GM21619 (cell line): ENCODE measurements around the gene RCAN2.

Experiments used
- ATAC-seq: cut with Tn5 transposase; IDR thresholded peaks from one replicate; pipeline ENCODE4 v1.9.1; 2021; ENCODE audit not compliant: unreplicated experiment

Gene RCAN2

DNA sequence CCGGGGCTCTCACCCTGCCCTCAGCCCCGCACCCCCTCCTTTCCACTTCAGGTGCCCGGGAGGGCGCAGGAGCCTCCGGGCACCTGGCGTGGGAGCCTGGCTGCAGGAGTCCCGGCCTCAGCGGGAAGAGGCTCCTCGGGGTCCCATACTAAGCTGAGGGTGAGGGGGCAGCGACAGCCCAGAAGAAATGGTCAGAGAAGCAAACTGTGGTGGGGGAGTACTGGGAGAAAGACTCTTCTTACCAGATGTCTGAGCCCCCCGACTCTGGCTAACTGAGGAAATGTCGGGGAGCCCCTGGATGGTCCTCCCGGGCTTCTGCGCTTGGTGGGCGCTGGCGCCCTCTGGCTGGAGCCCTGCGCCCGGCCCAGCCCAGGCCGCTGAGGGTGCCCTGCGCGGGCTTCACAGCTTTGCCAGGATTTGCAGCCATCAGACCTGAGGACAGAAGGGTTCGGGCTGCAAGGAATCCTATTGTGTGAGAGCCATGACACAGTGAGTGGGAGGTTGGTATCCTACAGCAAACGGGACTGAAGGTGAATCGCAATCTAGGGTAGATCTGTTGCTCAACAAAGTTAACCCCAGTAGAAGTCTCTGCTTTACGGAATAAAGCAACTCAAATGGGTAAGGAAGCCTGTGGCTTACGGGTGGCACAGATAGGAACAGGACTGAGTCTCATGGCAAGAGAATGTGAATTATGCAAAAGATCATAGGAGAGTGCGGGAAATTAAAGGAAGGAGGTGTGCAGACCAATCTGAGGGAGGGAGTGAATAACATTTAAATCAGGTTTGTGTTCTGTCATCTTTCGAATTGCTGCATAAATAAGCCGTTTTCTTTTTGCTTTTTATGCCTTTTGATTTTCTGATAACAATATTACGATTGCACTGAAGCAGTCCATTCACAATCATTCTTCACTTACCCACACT lies 639 bp upstream of the RCAN2 start:
- ATAC-seq: peak; percentile 58

GRCh38 chr6:46490425-46491200 lies 636 bp downstream of the RCAN2 start:
- no peak for ATAC-seq

GRCh38 chr6:46486181-46486580 lies 5.1 kb downstream of the RCAN2 start:
- ATAC-seq: no peak

- ATAC-seq: no peak
Measured at GRCh38 chr6:46484081-46484820, 7.0 kb downstream of the RCAN2 start.

DNA sequence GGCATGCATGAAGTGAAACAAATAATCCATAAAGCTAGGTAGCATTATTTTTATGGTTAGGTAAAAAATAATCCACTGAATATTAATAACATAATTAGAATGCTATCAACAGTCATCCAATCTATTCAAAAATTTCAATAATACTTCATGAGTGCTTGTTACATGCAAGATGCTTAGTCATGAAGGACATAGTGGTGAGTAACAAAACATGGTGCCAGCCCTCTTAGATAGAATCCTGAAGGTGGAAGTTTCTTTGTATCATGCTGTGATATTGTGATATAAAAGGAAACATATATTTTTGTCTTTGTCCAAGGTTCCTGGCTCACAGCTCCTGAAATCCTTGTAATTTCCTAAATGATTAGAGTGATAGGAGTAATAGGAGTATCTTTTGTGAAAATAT lies 14.9 kb downstream of the RCAN2 start:
- ATAC-seq: no peak

- ATAC-seq: no peak
Measured at GRCh38 chr6:46473881-46474280, 17.4 kb downstream of the RCAN2 start.

GRCh38 chr6:46472243-46472642 lies 19.0 kb downstream of the RCAN2 start:
- ATAC-seq: no peak

DNA sequence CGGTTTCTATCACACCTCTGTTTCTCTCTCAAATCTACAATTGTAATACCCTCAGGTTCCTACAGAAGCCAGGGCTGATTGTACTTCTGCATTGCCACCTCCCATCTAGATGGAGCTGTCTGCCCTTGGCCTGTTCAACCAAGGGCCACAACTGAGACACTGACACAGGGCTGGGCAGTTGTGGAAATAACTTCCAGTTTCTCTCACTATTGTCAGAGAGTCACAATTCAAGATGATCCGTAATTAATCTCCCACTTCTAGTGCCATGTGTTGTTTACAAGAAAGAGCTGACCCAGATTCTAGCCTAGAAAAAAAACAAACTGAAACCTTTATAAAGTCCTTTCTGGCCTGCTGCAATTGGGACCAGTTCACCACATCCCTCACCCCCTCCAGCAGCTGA lies 22.2 kb downstream of the RCAN2 start:
- no peak for ATAC-seq

- ATAC-seq: no peak
Measured at GRCh38 chr6:46468403-46469010, 22.7 kb downstream of the RCAN2 start.

GRCh38 chr6:46466570-46466969 lies 24.7 kb downstream of the RCAN2 start:
- no peak for ATAC-seq

DNA sequence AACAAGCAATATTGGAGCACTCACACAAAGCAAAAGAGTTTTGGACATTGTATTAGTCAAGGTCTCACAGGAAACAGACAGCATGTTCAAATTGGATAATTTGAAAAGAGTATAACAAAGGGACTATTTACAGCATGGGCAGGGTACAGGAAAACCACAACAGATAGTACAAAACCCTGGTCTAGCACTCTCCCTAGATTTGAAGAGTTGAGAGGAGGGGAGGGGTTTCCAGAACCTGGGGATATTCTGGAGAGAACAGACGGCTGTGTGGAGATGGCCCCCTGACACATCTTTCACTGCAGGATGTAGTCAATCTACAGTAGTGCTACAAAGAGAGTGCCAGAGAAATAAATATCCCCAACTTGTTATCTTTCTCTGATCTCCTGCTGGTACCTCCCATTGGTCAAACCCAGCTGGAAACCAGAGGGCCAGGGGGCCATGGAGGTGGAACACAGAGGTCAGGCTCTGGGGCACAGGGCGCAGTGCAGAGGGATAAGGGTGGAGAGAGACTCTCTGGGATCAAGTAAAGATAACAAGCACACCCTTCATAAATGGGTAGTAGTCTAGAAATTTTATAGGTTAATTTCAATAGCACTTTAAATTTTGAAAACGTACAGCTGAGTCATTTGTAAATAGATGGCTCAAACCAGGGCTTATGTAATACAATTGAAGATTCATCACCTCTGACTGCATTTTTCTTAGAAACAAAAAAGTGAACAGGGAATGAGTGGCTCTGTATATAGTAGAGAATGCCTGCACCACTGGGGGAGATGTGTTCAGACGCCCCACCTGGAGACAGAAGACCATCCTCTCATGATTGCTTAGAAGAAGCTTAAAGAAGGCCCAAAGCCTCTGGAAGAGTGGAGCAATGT lies 25.7 kb downstream of the RCAN2 start:
- ATAC-seq: no peak

DNA sequence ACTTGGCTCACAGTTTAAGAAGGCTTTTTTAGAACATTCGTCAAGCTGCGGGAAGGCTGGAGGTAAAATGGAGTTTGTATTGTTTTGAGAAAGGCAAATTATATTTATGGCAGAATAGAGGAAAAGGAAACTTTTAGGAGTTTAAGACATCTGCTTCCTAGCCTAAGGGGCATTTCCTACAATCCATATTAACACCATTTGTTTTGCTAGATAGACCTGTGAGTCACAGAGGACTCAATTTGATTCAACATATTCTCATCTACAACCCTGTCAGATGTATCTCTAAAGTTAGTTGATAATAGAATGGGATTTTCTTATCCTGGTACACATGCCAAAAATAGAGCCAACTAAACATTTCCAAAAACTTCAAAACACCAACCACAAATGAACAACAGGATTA lies 35.0 kb downstream of the RCAN2 start:
- no peak for ATAC-seq

- no peak for ATAC-seq
Measured at GRCh38 chr6:46454691-46455090, 36.6 kb downstream of the RCAN2 start.

- ATAC-seq: no peak
Measured at GRCh38 chr6:46453741-46454316, 37.4 kb downstream of the RCAN2 start.

- no peak for ATAC-seq
Measured at GRCh38 chr6:46453216-46453615, 38.0 kb downstream of the RCAN2 start.

DNA sequence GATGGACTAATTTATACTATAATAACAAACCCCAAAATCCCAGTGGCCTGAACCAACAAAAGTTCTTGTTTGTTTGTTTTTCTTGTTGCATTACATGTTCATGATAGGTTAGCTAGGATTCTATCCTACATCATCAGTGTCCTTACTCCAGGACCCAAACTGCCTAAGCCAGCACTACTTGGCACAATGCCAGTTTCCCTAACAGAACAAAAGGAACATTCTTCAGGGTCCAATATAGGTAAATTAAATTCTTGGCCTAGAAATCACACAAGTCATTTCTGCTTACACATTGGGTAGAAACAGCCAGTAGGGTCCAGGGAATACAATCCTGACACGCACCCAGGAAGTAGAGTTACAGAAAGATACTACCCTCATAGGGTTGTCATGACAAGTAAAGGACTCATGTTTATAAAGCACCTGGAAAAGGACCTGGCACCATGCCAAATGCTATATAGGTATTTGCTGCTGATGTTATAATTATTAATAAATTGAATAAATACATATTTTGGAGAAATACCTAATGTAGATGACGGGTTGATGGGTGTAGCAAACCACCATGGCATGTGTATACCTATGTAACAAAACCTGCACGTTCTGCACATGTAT lies 38.8 kb downstream of the RCAN2 start:
- ATAC-seq: no peak

DNA sequence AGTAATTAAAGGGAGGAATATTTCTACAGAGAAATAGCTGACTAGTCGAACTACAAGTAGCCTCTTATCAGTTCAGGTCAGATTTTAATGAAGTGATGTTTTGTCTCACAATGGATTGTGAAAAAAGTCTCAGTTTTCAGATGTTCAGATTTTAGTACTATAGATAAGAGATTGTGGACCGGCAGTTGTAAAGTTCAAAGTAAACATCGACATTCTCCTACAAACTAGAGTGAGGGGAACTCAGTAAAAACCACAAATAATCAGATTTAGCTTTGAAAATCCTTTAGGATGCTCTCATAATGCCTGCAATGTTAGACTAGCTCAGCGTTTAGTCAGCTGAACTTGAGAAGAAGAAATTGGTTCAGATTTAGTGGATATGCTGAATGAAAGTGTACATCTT lies 39.9 kb downstream of the RCAN2 start:
- ATAC-seq: no peak

DNA sequence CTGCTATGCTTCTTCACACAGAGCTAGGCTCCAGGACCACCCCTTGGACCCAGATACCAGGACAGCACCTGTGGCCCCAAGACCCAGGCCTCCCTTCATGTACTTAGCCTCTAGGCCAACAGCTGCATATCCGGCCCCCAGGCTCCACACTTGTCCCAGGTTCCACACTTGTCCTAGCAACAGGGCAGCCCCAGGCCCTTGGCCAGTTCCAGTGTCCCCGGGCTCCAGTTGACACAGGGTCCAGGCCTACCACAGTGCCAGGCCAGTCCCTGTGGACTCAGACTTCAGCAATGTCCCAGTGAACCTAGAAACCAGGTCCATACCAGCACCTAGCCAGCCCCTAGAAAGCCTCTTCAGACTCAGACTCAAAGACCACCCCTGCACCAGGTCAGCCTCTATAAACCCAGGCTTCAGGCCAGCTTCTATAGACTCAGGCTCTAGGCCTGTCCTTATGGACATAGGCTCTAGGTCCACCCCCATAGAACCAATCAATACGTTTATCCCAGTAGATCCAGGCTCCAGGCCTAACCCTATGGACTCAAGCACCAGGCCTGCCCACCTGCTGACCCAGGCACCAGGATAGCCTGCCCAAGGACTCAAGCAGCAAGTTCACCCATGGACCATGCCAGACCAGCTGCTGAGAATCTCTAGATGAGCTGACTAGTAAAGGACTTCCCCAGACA lies 46.3 kb downstream of the RCAN2 start:
- ATAC-seq: no peak

DNA sequence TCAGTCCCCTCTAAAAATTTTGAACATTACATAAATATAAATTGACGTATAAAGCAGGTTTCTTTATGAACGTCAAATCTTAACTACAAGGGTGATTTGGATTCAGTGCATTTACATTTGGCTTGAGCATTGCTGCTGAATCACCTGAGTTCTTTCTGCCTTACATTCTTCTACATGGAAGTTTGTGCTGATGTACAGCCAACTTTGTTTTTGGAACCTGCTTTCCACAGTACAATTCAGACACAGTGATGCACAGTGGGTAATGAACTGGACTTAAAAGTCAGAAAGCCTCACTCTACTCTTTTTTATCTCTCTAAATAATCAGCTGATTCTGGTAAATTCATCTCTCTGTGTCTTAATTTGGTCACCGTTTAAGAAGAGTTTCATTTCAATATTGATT lies 47.6 kb downstream of the RCAN2 start:
- ATAC-seq: no peak
